Measurements from ENCODE around the gene C9orf43.
A peak's percentile ranks its signal among the peaks of the same experiment; 100 is the strongest.
"Not testable (repeated sequence)": the region's sequence is repeated elsewhere in the genome, so short reads cannot be mapped to it uniquely, and the experiment has no call there.

The C9orf43 gene

DNA sequence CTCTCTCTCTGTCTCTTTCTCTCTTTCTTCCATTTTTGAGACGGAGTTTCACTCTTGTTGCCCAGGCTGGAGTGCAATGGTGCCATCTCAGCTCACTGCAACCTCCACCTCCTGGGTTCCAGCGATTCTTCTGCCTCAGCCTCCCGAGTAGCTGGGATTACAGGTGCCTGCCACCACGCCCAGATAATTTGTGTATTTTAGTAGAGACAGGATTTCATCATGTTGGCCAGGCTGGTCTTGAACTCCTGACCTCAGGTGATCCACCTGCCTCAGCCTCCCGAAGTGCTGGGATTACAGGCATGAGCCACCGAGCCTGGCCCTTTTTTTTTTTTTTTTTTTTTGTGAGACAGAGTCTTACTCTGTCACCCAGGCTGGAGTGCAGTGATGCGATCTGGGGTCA, 29.1 kb upstream of the C9orf43 start:
- DNase-seq (ENCODE audit: low read depth) = not testable (repeated sequence)

DNA sequence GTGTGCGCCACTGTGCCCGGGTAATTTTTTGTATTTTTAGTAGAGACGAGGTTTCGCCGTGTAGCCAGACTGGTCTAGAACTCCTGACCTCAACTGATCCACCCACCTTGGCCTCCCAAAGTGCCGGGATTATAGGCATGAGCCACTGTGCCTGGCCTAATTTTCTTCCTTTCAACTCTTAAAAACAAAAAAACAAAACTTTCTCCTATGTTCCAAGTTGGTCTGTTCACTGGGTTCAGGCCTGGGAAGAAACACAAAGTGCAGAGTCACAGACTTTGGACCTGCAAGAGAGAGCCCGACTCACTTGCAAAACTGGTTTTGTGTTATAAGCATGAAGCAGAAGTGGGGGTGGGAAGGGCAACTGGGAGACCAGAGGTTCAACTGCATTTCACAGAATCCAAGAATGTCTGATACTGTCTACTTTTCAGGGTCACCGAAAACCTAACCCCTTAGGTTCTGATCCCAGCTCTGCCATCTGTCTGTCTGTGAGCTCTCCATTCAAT, 28.6 kb upstream of the C9orf43 start:
- no peak for DNase-seq (ENCODE audit: low read depth)

DNA sequence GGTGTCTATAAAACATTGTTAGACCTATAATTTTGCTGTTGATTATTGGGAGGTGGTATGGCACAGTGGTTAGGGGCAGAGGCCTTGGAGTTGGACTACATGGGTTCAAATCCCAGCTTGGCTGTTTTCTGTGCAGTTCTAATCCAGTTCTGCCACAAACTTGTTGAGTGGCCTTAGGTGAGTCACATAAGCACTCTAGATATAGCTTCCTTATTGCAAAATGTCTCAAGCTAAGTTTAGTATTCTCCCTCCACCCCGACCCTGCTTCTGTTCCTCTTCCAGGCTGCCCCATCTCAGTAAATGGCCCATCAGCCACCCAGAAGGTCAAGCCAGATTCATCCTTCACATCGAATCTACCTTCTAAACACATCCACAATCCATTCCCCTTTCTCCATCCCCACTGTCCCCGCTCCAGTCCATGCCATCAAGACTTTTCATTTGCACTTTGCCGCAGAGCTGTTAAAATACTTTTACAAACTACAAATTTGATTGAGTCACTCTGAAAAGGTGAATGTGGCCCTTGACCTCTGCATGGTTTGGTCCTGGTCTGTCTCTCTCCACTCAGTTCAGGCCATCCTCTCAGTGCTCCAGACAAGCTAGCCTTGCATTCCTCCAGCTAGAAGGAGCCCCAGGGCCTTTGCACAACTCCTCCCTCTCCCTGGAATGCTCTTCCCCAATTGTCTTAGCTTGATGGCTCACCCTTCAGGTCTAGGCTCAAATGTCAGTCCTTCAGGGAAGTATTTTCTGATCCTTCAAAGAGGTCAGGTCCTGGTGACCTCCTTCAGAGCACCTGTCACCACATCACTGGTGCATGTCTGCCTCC, 23.8 kb upstream of the C9orf43 start:
- no peak for DNase-seq (ENCODE audit: low read depth)

DNA sequence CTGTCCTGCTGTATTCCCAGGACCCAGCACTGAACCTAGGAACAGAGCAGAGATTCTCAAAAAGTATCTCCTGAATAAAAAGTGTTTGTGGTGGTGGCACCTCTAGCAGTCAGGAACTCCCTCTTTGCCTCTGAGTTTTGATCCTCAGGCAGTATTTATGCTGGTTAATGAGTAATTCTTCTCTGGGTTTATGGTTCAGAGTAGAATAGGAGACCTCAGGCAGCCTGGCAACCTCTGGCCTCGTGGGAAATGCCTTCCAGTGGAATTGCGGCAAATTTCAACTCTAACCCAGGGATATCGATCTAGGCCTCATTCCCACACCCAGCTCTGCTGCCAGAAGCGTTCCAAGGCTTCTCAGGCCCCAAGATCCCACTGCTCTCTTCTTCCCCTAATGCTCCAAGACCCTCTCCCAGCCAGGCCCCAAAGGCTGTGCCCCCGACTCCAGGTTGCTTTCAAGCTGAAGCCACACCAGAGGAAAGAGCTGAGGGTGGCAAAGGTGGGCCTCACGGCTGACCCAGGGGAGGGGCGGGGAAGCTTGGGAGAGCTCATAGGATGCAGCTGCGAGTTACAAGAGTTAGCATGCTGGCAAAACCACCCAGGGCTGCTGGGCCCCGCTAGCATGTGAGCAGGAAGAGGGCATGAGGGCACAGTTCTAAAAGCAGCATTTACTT, 22.9 kb upstream of the C9orf43 start:
- DNase-seq (ENCODE audit: low read depth) = no peak

DNA sequence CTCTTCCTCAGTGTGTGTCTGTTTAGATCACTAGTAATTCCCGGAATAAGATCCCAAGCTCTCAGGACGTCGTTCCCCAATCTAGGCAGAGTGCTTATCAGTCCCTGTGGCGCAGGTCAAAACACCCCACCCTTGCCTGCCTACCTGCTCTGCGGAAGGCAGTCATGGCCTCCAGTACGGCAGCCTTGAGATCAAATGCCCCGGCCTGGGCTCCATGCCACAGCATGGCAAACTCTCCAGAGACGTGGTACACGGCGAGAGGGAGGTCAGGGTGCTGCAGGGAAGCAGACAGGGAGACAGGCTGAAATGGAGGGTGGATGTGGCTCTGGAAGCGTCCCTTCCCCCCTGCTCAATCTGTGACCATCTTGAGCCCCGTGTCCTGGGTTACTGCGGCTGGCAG, 21.7 kb upstream of the C9orf43 start:
- DNase-seq (ENCODE audit: low read depth) = no peak

DNA sequence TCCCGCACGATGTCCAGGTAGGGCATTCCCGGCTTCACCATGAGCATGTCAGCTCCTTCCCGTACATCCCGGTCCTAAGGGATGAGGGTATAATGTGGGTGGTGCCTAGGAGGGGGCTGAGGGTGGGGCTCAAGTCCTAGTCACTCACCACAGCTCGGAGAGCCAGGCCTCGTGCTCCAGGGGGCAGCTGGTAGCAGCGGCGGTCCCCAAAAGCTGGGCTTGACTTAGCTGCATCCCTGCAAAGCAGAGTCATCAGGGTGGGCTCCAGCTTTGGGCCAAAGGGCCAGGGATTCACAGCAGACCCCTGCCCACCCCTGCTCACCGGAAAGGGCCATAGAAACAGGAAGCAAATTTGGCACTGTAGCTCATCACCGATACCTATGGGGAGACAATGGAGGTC, 21.1 kb upstream of the C9orf43 start:
- no peak for DNase-seq (ENCODE audit: low read depth)

DNA sequence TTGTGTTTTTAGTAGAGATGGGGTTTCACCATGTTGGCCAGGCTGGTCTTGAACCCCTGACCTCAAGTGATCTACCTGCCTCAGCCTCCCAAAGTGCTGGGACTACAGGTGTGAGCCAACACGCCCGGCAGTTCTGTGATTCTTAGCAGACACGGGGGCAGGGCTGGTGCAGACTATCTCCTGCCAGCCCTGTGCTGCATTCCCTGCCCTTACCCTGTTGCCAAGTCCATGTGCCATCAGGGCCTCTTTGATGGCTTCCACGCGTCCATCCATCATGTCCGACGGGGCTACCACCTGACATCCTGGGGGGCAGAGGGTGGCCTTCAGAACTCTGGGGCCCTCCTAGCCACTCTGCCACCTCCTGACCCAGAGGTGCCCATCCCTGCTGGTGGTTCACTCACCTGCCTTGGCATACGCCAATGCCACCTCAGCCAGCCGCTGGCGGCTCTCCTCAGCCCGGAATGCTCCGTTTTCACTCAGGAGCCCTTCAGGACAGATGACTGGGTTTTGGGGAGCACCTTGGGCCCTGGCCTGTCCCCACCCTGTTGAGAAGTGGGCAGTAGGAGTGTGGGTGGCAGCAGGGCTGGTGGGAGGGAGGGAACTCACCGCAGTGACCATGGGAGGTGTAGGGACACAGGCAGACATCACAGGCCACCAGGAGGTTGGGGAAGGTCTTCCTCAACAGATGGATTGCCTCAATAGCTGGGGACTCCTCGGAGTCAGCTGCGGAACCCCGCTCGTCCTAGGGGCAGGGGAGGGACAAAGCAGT, 20.2 kb upstream of the C9orf43 start:
- no peak for DNase-seq (ENCODE audit: low read depth)

DNA sequence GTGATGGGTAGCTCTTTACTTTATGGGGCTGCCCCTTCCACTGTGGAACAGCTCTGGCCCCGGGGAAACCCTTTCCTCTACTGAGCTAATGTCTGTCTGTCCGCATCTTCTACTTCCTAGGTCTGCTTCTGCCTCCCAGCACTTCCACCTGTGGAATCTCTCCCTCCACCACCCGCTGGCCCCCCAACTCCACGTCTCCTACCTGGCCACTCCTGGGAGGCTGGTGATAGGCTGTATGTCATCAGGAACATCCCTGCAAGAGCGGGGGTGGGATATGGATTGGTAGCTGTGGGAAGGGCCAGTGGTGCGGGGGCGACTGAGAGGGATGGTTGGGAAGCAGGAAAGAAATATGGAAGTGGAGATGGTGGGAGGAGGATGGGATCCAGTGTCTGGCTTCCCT, 18.6 kb upstream of the C9orf43 start:
- DNase-seq (ENCODE audit: low read depth) = no peak

DNA sequence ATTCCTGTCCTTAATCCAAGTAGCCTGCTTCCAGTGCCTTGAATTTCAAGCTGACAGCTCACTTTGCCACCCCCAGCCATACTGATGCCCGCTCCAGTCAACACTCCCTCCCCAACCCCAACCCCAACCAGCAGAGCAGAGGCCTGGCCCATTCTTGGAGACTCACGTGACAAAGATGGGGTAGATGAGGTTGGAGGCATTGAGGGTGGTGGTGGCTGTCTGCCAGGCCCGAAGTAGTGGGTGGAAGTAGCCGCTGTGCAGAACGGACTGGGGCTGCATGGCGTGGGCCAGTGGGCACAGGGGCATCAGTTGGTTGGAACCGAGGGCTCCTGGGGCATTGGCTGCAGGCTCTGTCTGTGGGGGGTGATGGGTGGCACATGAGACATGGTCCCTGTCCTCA, 17.3 kb upstream of the C9orf43 start:
- DNase-seq (ENCODE audit: low read depth) = no peak

DNA sequence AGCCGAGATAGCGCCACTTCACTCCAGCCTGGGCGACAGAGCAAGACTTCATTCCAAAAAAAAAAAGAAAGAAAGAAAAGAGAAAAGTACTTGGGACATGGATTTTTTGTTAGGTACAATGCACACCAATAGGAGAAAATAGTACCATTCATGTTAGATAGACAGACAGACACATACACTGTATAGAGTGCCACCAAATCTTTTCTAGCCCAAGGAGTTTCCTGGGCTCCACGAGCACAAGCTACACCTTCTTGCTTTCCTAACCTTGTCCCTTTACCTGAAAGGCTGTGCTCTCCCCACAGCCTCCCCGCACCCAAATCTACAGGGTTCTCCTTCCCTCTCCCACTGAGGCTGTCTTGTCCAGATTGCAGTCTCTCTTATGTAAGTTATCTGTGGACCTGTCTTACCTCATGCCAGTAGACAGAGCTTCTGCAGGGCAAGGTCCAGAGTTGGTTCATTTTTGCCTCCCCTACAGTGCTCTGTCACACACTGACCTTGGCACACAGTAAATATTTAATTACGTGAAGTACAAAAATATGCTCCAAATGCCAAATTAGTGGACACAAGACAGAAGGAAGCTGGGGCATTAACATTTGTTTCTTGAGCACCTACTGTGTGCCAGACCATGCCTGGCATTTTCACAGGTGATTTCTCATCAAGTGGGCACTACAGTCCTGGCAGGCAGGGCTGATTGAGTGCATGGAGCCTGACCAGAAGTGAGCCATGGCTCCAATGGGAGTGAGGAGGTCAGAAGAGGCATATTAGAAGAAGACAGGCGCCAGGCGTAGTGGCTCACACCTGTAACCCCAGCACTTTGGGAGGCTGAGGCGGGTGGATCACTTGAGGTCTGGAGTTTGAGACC, 15.3 kb upstream of the C9orf43 start:
- DNase-seq (ENCODE audit: low read depth) = no peak

DNA sequence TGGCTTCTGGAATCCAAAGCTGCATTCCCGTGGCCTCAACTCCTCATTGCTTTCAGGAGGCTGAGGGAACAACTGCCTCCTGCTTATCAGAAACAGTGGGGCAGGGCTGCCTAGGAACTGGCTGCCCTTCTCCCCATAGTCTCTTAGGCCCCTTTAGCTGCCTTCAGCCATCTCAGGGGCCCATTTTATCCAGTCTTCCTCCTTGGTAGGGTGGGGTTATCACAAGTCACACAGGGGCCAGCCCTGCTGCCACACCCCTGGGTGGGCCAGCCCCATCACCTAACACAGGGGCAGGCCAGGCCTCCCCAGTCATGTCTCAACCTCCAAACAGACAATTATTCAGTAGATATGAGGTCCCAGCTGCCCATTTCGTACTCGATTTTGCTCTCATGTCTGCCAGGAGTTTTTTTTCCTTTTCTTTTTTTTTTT, 13.3 kb upstream of the C9orf43 start:
- DNase-seq (ENCODE audit: low read depth) = no peak

DNA sequence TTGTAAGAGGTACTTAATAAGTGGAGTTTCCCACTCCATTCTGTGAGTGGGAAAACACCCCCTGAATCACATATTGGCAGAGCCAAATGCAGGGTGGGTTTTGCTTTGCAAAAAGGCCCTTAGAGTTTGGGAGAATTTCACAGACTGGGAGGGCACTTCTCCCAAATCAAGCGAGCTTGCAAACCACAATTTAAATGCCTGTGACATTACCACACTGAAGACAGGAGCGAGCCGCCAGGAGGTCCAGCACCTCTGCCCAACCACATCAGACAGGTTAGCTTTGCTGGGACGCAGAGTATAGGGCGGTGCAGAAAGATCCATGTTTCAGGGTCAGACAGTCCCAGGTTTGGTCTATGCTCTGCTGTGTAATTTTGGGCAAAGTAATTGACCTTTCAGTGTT, 11.8 kb upstream of the C9orf43 start:
- no peak for DNase-seq (ENCODE audit: low read depth)

DNA sequence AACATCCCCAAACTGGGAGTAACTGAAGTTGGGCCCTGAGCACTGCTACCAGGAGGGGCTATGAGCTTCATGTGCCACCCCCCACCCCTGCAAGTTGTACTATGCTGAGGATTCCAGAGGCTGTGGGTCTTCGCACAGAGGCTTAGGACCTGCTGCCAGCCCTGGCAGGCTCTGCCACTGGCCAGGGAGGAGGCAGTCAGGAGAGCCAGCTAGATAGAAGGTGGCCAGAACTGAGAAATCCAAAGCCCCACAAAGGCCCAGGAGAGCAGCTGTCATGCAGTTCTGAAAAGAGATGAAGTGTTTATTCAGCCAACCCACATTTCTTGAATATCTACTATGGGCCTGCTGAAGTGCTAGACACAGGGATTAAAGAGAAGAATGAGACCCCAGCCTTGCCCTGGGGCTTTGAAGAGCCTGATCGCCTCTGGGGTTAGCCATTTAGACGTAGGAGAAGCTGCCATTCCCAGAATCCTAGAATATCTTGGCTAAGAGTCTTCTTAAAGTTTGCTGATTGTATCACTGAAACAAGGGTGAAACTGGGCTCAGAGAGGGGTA, 10.8 kb upstream of the C9orf43 start:
- DNase-seq (ENCODE audit: low read depth) = no peak

DNA sequence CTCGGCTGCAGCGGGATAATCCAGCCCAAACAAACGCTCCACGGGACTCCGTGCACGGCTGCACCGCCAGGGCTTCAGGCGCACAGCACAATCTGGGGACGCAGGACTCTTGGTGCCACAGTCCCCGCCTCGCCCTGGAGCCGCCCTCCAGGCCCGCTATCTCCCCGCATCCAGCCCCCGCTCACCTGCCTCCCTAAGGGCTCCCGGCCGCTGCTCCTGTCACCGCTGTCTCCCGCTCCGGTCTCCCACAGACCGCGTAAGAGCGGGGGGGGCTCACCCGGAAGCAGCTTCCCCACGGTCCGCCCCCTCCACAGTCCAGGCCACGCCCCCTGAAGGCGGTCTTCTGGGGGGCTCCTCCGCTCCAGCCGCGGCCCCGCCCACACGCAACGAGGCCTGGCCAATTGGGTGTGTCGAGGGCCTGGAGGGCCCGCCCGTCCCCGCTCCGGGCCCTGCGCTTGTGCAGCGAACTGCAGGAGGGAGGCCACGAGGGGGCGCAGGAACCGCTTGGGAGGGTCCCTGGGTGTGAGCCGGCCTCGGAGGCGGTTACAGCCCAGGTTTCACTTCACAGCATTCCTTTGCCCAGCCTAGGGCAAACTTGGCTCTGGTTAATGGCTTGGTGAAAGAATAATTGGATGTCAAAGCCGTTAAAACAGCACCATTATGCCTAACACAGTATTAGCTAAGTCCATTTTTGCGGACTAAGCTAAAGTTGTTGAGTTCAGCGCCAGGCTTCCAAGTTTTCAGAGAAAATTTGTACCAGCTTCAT, 9.3 kb upstream of the C9orf43 start, which contains the start of gene ALAD:
Gene ALAD (minus strand): TSS at position 258 of the 766 bp plus-strand sequence. CDS start 7,725 bp downstream, outside the sequence.
- peak; percentile 75 for DNase-seq (ENCODE audit: low read depth)

DNA sequence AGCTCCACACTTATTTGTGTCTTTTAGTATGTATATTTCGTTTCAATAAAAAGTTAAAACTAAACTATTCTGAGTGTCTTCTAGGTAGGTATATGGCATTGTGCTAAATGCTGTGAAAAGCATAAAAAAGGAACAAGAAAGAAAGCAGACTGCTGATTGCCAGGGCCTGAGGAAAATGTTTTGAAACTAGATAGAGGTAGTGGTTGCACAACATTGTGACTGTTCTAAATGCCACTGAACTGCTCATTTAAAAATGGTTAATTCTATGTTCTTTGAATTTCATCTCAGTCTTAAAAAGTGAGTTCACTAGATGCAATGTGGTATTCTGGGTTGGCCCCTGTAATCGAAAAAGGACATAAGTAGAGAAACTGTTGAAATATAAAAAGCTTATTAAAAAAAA, 6.9 kb upstream of the C9orf43 start:
- no peak for DNase-seq (ENCODE audit: low read depth)

DNA sequence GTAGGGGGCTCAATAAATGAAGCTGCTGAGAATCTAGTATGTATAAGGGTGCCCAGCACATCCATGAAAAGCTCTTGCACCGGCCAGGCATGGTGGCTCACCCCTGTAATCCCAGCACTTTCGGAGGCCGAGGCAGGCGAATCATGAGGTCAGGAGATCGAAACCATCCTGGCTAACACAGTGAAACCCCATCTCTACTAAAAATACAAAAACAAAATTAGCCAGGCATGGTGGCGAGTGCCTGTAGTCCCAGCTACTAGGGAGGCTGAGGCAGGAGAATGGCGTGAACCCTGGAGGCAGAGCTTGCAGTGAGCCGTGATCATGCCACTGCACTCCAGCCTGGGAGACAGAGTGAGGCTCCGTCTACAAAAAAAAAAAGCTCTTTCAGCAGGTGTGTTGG, 4.2 kb upstream of the C9orf43 start:
- not testable (repeated sequence) for DNase-seq (ENCODE audit: low read depth)

DNA sequence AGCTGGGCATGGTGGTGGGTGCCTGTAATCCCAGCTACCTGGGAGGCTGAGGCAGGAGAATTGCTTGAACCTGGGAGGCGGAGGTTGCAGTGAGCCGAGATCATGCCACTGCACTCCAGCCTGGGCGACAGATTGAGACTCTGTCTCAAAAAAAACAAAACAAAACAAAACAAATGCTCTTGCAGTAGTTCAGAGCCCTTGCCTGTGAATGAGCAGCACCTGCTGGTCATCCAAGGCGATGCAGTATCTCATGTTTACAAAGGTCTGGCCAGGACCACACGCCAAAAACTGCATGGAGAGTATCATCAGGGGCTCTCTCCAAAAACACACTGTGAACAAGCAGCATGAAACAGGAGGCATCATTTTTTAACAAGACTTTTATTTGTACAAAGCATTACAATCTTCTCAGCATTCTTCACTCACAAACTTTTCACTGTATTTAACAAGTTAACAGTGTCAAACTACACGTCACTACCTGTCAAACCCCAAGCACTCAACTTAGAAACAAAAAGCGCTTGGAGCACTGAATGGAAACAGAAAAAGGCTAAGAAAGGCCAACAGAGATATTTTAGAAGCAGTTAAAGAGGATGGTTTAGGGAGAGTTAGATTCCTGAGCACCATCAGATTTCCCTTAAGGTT, 3.6 kb upstream of the C9orf43 start:
- not testable (repeated sequence) for DNase-seq (ENCODE audit: low read depth)

DNA sequence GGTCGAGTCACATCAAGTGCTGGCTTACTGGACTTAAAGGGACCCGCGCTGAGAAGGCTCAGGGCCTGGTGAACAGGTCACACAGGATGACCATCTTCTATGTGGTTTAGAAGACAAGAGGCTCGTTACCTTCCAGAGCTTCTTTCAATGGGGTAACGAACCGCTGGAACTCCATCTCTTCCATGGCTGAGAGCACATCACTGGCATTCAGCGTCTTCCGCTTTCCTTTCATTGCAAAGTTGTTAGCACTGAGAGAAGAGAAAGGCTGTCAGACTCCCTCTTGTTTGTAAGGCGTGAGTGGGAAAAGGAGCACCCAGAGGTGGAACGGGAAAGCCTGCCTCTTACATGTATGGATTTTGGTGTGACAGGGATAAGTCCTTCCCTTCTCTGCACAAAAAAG, 1.1 kb upstream of the C9orf43 start:
- no peak for DNase-seq (ENCODE audit: low read depth)

DNA sequence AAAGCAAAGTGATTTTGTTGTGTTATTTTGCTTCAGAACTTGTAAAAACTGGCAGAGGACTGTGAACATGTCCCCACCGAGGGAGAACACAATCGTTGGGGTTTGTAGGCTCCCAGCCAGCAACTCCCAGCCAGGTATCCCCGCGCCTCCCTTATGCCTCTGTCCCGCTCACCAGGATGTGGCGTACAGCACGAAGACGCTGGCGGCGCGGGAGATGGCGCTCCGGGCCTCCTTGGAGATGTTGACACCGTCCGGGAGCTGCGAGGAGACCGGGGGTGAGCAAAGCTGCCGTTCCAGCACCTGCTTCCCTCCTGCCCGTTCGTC, 702 bp upstream of the C9orf43 start:
- no peak for DNase-seq (ENCODE audit: low read depth)

DNA sequence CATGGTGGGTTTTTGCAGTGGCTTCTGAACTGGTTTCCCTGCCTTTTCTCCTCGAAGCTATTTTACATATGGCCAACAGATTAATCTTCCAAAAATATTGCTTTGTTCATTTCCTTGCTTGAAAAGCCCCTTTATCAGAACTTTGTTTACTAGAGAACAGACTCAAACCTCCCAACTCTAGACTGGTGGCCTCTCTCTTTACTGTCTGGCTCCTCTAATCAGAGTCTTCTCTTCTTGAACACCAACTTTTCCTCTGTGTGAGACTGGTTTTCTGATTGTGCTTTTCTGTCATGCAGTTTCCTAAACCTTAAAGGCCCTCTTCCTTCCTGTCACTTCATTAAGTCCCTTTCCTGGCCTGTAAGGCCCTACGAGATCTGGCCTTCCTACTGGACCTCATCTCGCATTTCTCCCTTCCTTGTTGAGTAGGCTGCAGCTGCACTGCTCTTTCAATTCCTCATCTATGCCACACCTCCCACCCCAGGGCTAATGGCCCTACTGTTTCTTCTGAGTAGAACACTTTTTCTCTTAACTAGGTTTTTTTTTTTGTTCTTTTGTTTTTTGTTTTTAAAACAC, 5.7 kb downstream of the C9orf43 start:
- DNase-seq (ENCODE audit: low read depth) = no peak
